ENCODE measurements around the gene EPS8L3. TPM values are rescaled to one million over a fixed set of nuclear protein-coding genes. Genes with fewer than 3 reads are reported as not detected.

EPS8L3 gene
- total and polyA plus RNA-seq, 2 of the 8 experiments (the other 6 are each of a cell fraction or from before 2014, with no cell fraction given), result not detected

GRCh38 chr1:109802901-109803561 lies 39.3 kb upstream of the EPS8L3 start:
- H3K18ac ChIP-seq (ENCODE audit: extremely low read depth, low read length), result no peak overlapping the region
- no peak overlapping the region for H3K4ac ChIP-seq (replicated peaks; ENCODE audit: insufficient read length, low read depth, low read length)
- no peaks in the 10 kb centered on the region for H3K79me1 ChIP-seq (ENCODE audit: low read depth, low read length)
- ChIA-PET CTCF (ENCODE audit: partially characterized antibody) (interaction anchor here (0.8 to 2.9 kb wide), 6 partner anchors 11 to 162 kb away, joined by 3 to 11 read pairs (median 6); no protein-coding TSS in a partner anchor), POLR2A (ENCODE audit: partially characterized antibody) (interaction anchor here (1.6 kb wide), 1 partner anchor 10 kb away, joined by 4 read pairs; no protein-coding TSS in a partner anchor)
- H4K8ac ChIP-seq (ENCODE audit: extremely low read depth, insufficient read depth, low read length), result 0 out of 2 replicates have a peak overlapping the region, but pooled peaks have one; percentile 11
- no peak overlapping the region for H2AK5ac ChIP-seq (ENCODE audit: low read depth, low read length)
- 0 out of 2 replicates have a peak overlapping the region, but pooled peaks have one; percentile 16 for H2BK15ac ChIP-seq (ENCODE audit: low read length)
- H3K56ac ChIP-seq (replicated peaks; ENCODE audit: insufficient read length, low read depth, low read length), result no peak overlapping the region
- H3K27ac ChIP-seq (ENCODE audit: low read depth, low read length), result no peak overlapping the region
- H3K27me3 ChIP-seq (replicated peaks in 1 of 4; ENCODE audit: control insufficient read depth in 3 of 4, extremely low read depth in 1 of 4, insufficient read depth in 3 of 4, low read length in 3 of 4), result no peaks in the 10 kb centered on the region
- peak overlapping the region; percentile 27; the same call in 1 of the 2 replicates for H2BK12ac ChIP-seq (ENCODE audit: low read depth, low read length)
- no peak overlapping the region for H4K5ac ChIP-seq (ENCODE audit: insufficient read length, low read depth, low read length)
- H3K23ac ChIP-seq (ENCODE audit: insufficient read length), result no peak overlapping the region
- H3K14ac ChIP-seq (ENCODE audit: insufficient read length), result no peak overlapping the region
- WGBS, 2 experiments (ENCODE audit: extremely low coverage in 1 of 2, insufficient coverage in 1 of 2, insufficient read length in 1 of 2, insufficient replicate concordance in 2 of 2, low coverage in 1 of 2, low lambda C conversion rate in 2 of 2, missing lambda C conversion rate in 1 of 2), result 86% methylated on average over 5 of the region's 5 CpGs; no CpG with 5 or more reads in 1 of the 2 experiments
- no peak overlapping the region for H4K91ac ChIP-seq (replicated peaks; ENCODE audit: insufficient read length, low read length)
- FAIRE-seq, result no peak
- H3K23me2 ChIP-seq (ENCODE audit: low read depth, low read length), result peaks cover 2% of the 10 kb centered on the region; the same call in 1 of the 2 replicates
- no peaks in the 10 kb centered on the region for H3K9me3 ChIP-seq (ENCODE audit: insufficient read depth in 2 of 2, low read depth in 1 of 2, low read length in 1 of 2)
- no peak overlapping the region for H2BK5ac ChIP-seq (ENCODE audit: low read depth, low read length)
- no peak for DNase-seq (ENCODE audit: low read depth in 1 of 2, low spot score in 2 of 2)
- no peaks in the 10 kb centered on the region for H3K36me3 ChIP-seq (ENCODE audit: control insufficient read depth in 2 of 4, insufficient read depth in 4 of 4, low read length in 3 of 4)
- H3K4me3 ChIP-seq (ENCODE audit: extremely low read depth in 1 of 4, insufficient read depth in 2 of 4, low read depth in 3 of 4, low read length in 4 of 4), result no peak overlapping the region
- H2BK20ac ChIP-seq (ENCODE audit: low read length), result no peak overlapping the region
- no peaks in the 10 kb centered on the region for H4K20me1 ChIP-seq (replicated peaks in 1 of 2; ENCODE audit: control insufficient read depth in 1 of 2, insufficient read depth in 2 of 2, low read length in 2 of 2)
- no peak overlapping the region for H3K9ac ChIP-seq (replicated peaks in 1 of 4; ENCODE audit: extremely low read depth in 1 of 4, low read depth in 3 of 4, low read length in 3 of 4)
- no peak overlapping the region for H3K4me2 ChIP-seq (ENCODE audit: insufficient read depth in 1 of 2, low read depth in 2 of 2, low read length in 2 of 2)
- H2BK120ac ChIP-seq (replicated peaks; ENCODE audit: low read depth, low read length), result no peak overlapping the region
- H2AFZ ChIP-seq (ENCODE audit: low read length), result no peak overlapping the region
- H3K79me2 ChIP-seq (ENCODE audit: control insufficient read depth in 1 of 2, insufficient read depth in 2 of 2, low read length in 2 of 2), result no peaks in the 10 kb centered on the region
- no peaks in the 10 kb centered on the region for H3K4me1 ChIP-seq (replicated peaks in 1 of 4; ENCODE audit: control insufficient read depth in 3 of 4, insufficient read depth in 4 of 4, low read length in 3 of 4)
- TF ChIP-seq NRF1 (IDR thresholded peaks at IDR 0.05; ENCODE audit: low read depth, low read length), result no peak
- TF ChIP-seq CTCF (IDR thresholded peaks at IDR 0.05; ENCODE audit: control extremely low read depth in 1 of 3, insufficient read depth in 1 of 3, low read depth in 1 of 3, low read length in 3 of 3), result no peak
- no peak for TF ChIP-seq MAFK (IDR thresholded peaks at IDR 0.05; ENCODE audit: low read depth, low read length)
- TF ChIP-seq KDM5A (IDR thresholded peaks at IDR 0.05; ENCODE audit: low read length), result no peak
- no peak for TF ChIP-seq CHD2 (IDR thresholded peaks at IDR 0.05; ENCODE audit: low read length)
- no peak for TF ChIP-seq CBX8 (IDR thresholded peaks at IDR 0.05; ENCODE audit: borderline replicate concordance, low read depth, low read length)
- no peak for TF ChIP-seq SIN3A (conservative IDR thresholded peaks at IDR 0.05 in 1 of 2, IDR thresholded peaks at IDR 0.05 in 1 of 2; ENCODE audit: low read depth in 1 of 2, low read length in 2 of 2)
- no peak for TF ChIP-seq CTBP2 (IDR thresholded peaks at IDR 0.05; ENCODE audit: borderline replicate concordance, insufficient read depth, insufficient read length, low read length)
- TF ChIP-seq FOSL1 (IDR thresholded peaks at IDR 0.05; ENCODE audit: insufficient read depth, low read depth, low read length), result no peak
- TF ChIP-seq RXRA (IDR thresholded peaks at IDR 0.05; ENCODE audit: insufficient read depth, low read depth, low read length), result no peak

Data from H1 (cell line).